COR-L47 (cell line): ENCODE data around the gene ZNF107.

ENCODE experiments used
- DNase-seq: peaks from one replicate; lab custom pipeline; 2025; lab: John Stamatoyannopoulos, UW

The ZNF107 gene

GRCh38 chr7:64665980-64666662 lies at the start of gene ZNF107:
ZNF107 (plus strand) TSS chr7:64666133; CDS start chr7:64666283, 150 bp downstream.
- peak; percentile 88 for DNase-seq

- peak; percentile 55 for DNase-seq
Observed at GRCh38 chr7:64618785-64619456, 47.0 kb upstream of the ZNF107 start.

- no peak for DNase-seq
Observed at GRCh38 chr7:64619705-64620104, 46.2 kb upstream of the ZNF107 start.

- DNase-seq, result no peak
Observed at GRCh38 chr7:64621656-64622055, 44.3 kb upstream of the ZNF107 start.

GRCh38 chr7:64625114-64626082 lies 40.5 kb upstream of the ZNF107 start:
- no peak for DNase-seq

GRCh38 chr7:64626083-64626469 lies 39.9 kb upstream of the ZNF107 start:
- no peak for DNase-seq

- no peak for DNase-seq
Observed at GRCh38 chr7:64626557-64626956, 39.4 kb upstream of the ZNF107 start.

GRCh38 chr7:64628192-64628591 lies 37.7 kb upstream of the ZNF107 start:
- DNase-seq, result no peak

- no peak for DNase-seq
Observed at GRCh38 chr7:64628721-64629120, 37.2 kb upstream of the ZNF107 start.

- DNase-seq, result peak; percentile 9
Observed at GRCh38 chr7:64630496-64630895, 35.4 kb upstream of the ZNF107 start.

- DNase-seq, result no peak
Observed at GRCh38 chr7:64632029-64632428, 33.9 kb upstream of the ZNF107 start.

GRCh38 chr7:64633401-64633800 lies 32.5 kb upstream of the ZNF107 start:
- no peak for DNase-seq

GRCh38 chr7:64634406-64635062 lies 31.4 kb upstream of the ZNF107 start:
- DNase-seq, result no peak

GRCh38 chr7:64636386-64636785 lies 29.5 kb upstream of the ZNF107 start:
- peak; percentile 14 for DNase-seq

GRCh38 chr7:64637521-64638445 lies 28.1 kb upstream of the ZNF107 start:
- no peak for DNase-seq

GRCh38 chr7:64638822-64639221 lies 27.1 kb upstream of the ZNF107 start:
- no peak for DNase-seq

GRCh38 chr7:64639267-64640001 lies 26.5 kb upstream of the ZNF107 start:
- no peak for DNase-seq

GRCh38 chr7:64640504-64640903 lies 25.4 kb upstream of the ZNF107 start:
- no peak for DNase-seq

GRCh38 chr7:64642046-64642445 lies 23.9 kb upstream of the ZNF107 start:
- no peak for DNase-seq

- no peak for DNase-seq
Observed at GRCh38 chr7:64642875-64643274, 23.1 kb upstream of the ZNF107 start.
